Ovary (tissue), 9 donors: Measurements from ENCODE around the gene CSTF1. TPM values are rescaled to one million over a fixed set of nuclear protein-coding genes. Genes with fewer than 3 reads are reported as not detected.

Experiments
- DNase-seq, 5 donors: peaks; one replicate each; pipeline ENCODE4 v3.0.0-alpha.2; 2019 to 2020
- H3K27ac ChIP-seq, 2 donors: fragments of 200-600 bp; one replicate each; pipeline versions ENCODE4 v1.5.1 to v1.8.0; 2019 to 2022
- H3K27me3 ChIP-seq: fragments of 200-600 bp; one replicate; pipeline ENCODE4 v1.8.0; 2022
- H3K36me3 ChIP-seq: fragments of 200-600 bp; sonication (generic); one replicate; pipeline ENCODE4 v1.5.1; 2019
- H3K4me1 ChIP-seq: one replicate; pipeline ENCODE4 v1.8.1; 2013; ENCODE audit warnings: mild to moderate bottlenecking, moderate library complexity; ENCODE audit not compliant: insufficient read depth
- H3K4me3 ChIP-seq: fragments of 200-600 bp; sonication (generic); one replicate; pipeline ENCODE4 v1.5.1; 2017
- H3K9me3 ChIP-seq, 2 donors: fragments of 200-600 bp in 1 of 2; sonication (generic) in 1 of 2; one replicate each; pipeline versions ENCODE4 v1.5.1 to v1.8.1; 2013 to 2019; ENCODE audit warnings: mild to moderate bottlenecking in 1 of 2, moderate library complexity in 1 of 2
- CTCF ChIP-seq, 3 donors: fragments of 450-650 bp in 2 of 3; fragments of 200-600 bp in 1 of 3; IDR thresholded peaks; one replicate each; pipeline versions ENCODE4 v1.5.1 to v1.8.0; 2016 to 2022; ENCODE audit warnings: antibody characterized with exemption in 3 of 3, mild to moderate bottlenecking in 1 of 3
- EP300 ChIP-seq: sonication (generic); formaldehyde crosslinking; IDR thresholded peaks from one replicate; pipeline ENCODE4 v1.6.1; 2017; ENCODE audit warnings: antibody characterized with exemption
- POLR2A ChIP-seq: fragments of 450-650 bp; IDR thresholded peaks from one replicate; pipeline ENCODE4 v1.6.1; 2017; ENCODE audit warnings: antibody characterized with exemption, mild to moderate bottlenecking, moderate library complexity
- WGBS, 3 donors: extraction: QIAGEN DNeasy Blood & Tissue Kit in 1 of 3; methylation state at CpG; one replicate each; pipeline versions ENCODE4 v1.1.5 to v1.1.7; 2013 to 2017; 5-methylcytosine and 5-hydroxymethylcytosine counted together
- intact Hi-C, 4 donors: fragments of 100-400 bp; cut with DNase I; formaldehyde crosslinking; loops; one replicate each; pipeline versions ENCODE4 v1.11.0 to v1.15.1; 2022 to 2023
- polyA plus RNA-seq, 2 donors: library from polyadenylated mRNA; stranded (reverse); fragments of 200-250 nt in 1 of 2; fragments of 350-450 nt in 1 of 2; fragmentation: Illumina TruSeq in 1 of 2; extraction: RNeasy Lipid Tissue Mini Kit (QIAGEN cat#74804) in 1 of 2; gene quantifications; one replicate each; pipeline ENCODE4 v1.2.3, GENCODE V29; 2013 to 2014
- total RNA-seq, 7 donors: library from RNA; depleted of rRNA in 2 of 7; stranded (reverse); fragments of >200 nt in 2 of 7; fragmentation: NEBNext Ultra II Directional in 3 of 7; extraction: Animal tissue kit (Norgen Biotek cat#: 25700) in 3 of 7; gene quantifications; one replicate each; pipeline versions ENCODE4 v1.1.0 to v1.2.4, GENCODE V29; 2016 to 2023
- donor health status: DM: no; HTN: no; CAD: no; lungs with moderate emphysema.
- donor health status: DM: no; HTN: no; CAD: no.
- donor health status: Bipolar disorder and iron deficiency.
- donor health status: DM: yes; HTN: yes; CAD: no.
- donor health status: DM: no; HTN: no; CAD: no.
- donor health status: DM: yes; HTN: yes; CAD: no.

Gene CSTF1
- total and polyA plus RNA-seq, 9 donors = 15.5 to 41.5 (median 31.8) TPM

GRCh38 chr20:56417911-56418310 lies 25.5 kb downstream of the CSTF1 start:
- Histone ChIP-seq H3K4me1 (peaks cover 6% of the 10 kb centered on the region), H3K27me3 (no peaks in the 10 kb centered on the region), H3K27ac (no peak overlapping the region), H3K4me3 (no peak overlapping the region), H3K9me3 (no peaks in the 10 kb centered on the region), H3K36me3 (no peaks in the 10 kb centered on the region)
- WGBS, 3 donors = 68 to 78% (median 73%) methylated on average over 4 of the region's 4 CpGs
- DNase-seq = no peak
- TF ChIP-seq EP300 (no peak), CTCF (IDR thresholded peaks at IDR 0.05) (no peak), POLR2A (no peak)
- intact Hi-C loops = no loop called here

DNA sequence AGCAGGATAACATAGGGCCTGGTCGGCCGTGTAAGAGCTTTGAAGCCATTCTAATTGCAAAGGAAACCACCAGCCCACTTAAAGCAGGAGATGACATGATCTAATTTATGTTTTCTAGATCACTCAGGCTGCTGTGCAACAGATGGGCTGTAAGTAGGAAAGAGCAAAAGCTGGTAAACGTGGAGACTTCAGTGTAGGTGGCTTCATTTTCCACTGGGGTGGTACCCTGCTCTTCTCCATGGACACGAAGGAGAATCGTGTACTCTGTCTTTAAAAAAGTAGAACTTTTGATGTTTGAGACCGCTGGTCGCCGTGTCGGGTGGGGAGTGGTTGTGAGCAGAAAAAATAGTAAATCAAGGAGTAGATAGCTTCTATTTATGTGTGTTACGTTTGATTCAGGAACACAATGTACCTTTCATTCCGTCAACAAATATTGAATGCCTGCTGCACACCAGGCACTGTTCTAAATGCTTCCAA lies 26.0 kb downstream of the CSTF1 start:
- no peaks in the 10 kb centered on the region for H3K9me3 ChIP-seq
- intact Hi-C loops = no loop called here
- no peak for DNase-seq
- peaks cover 7% of the 10 kb centered on the region for H3K4me1 ChIP-seq
- H3K36me3 ChIP-seq = no peaks in the 10 kb centered on the region
- no peaks in the 10 kb centered on the region for H3K27me3 ChIP-seq
- H3K27ac ChIP-seq = no peak overlapping the region
- H3K4me3 ChIP-seq = no peak overlapping the region
- WGBS, 3 donors = 31 to 37% (median 31%) methylated on average over 11 of the region's 11 CpGs
- TF ChIP-seq EP300 (no peak), CTCF (IDR thresholded peaks at IDR 0.05) (no peak), POLR2A (no peak)

DNA sequence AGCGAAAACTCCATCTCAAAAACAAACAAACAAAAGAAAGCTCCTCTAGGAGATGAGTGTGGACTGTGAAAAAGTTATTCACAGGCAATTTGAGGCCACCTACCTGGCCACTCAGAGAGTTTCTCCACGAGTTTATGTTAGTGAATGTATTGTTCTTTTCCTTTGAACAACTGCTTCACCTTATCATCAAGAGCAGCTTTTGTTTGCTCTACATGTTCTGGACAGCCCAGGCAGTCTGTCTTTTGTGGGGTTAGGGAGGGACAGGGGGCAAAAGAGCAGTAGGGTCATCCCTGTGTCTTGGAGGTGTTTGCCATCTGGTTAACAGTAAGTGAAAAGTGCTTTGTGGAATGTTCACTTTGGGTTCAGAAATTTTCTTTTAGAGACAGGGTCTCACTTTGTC lies 27.6 kb downstream of the CSTF1 start:
- Histone ChIP-seq H3K4me1 (peaks cover 7% of the 10 kb centered on the region), H3K36me3 (no peaks in the 10 kb centered on the region), H3K27ac (no peak overlapping the region), H3K4me3 (no peak overlapping the region), H3K9me3 (no peaks in the 10 kb centered on the region), H3K27me3 (no peaks in the 10 kb centered on the region)
- DNase-seq = no peak
- WGBS, 3 donors = 70 to 84% (median 78%) methylated on average over 2 of the region's 2 CpGs
- TF ChIP-seq POLR2A = no peak
- no peak for TF ChIP-seq EP300
- TF ChIP-seq CTCF (IDR thresholded peaks at IDR 0.05) = no peak
- intact Hi-C loops = no loop called here

DNA sequence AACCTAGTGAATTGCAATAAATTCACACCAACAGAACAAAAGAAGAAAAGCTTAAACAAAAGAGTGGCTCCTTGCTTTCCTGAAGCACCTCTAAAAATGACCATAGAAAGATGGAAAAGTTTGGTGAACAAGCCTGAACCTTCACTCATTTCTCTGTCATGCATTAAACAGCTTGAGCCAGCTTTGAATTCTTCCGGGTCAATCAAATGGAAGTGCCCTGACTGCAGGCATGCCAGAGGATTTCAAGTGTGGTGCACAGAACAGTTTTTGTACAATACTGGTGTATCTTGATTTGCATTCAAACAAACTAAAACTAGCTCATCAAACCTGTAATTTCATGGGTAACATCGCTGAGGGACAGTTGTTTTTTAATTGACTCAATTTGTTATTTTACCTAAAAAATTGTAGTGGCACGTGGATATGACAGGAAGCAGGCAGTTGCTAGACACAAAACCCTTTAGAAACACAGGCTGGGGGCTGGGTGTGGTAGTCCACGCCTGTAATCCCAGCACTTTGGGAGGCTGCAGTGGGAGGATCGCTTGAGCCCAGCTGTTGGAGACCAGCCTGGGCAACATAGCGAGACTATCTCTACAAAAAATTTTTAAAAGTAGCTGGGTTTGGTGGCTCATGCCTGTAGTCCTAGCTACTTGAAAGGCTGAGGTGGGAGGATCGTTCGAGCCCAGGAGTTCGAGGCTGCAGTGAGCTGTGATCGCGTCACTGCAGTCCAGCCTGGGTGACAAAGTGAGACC lies 28.7 kb downstream of the CSTF1 start:
- intact Hi-C loops = no loop called here
- DNase-seq = no peak

More for the DNA sequence above, 28.7 kb downstream of the CSTF1 start:
- H3K9me3 ChIP-seq = no peaks in the 10 kb centered on the region
- no peaks in the 10 kb centered on the region for H3K36me3 ChIP-seq
- TF ChIP-seq EP300 (no peak), POLR2A (no peak), CTCF (IDR thresholded peaks at IDR 0.05) (no peak)
- H3K27ac ChIP-seq = no peak overlapping the region
- no peaks in the 10 kb centered on the region for H3K27me3 ChIP-seq
- WGBS, 3 donors = 85% methylated on average over 11 of the region's 11 CpGs
- peaks cover 7% of the 10 kb centered on the region for H3K4me1 ChIP-seq
- no peak overlapping the region for H3K4me3 ChIP-seq
